HCT116 (cell line): ENCODE results near the gene TEKTIP1. TPM values are rescaled to one million over a fixed set of nuclear protein-coding genes. Genes with fewer than 3 reads are reported as not detected.

Experiments
- ATAC-seq: fragments of 200-7000 bp; cut with Tn5 transposase; 2 replicates; pipeline ENCODE4 v1.9.1; 2020; ENCODE audit warnings: mild to moderate bottlenecking, moderate library complexity
- Bru-seq: library from RNA; stranded (reverse); fragments of 400-500 nt; gene quantifications from one replicate; lab custom pipeline; 2021; lab: Mats Ljungman, UMichigan
- BruChase-seq, 2 experiments: library from RNA; stranded (reverse); fragments of 400-500 nt; gene quantifications; one replicate each; lab custom pipeline; 2021; lab: Mats Ljungman, UMichigan
- BruUV-seq: library from RNA; stranded (reverse); fragments of 400-500 nt; replicated peaks from 2 replicates; lab custom pipeline; 2021; lab: Mats Ljungman, UMichigan
- CTCF ChIA-PET: fragments of 300-600 bp; sonication (Branson Sonifier 250); formaldehyde crosslinking; loops from one replicate; lab custom pipeline; 2021; ENCODE audit warnings: antibody characterized with exemption; lab: Charles Lee
- POLR2A ChIA-PET: fragments of 300-600, 350-600 bp; sonication (Branson Sonifier 250); formaldehyde crosslinking; loops from one replicate; lab custom pipeline; 2021; ENCODE audit warnings: antibody characterized with exemption; lab: Charles Lee
- RAD21 ChIA-PET, 2 experiments: fragments of 300-600 bp; sonication (Branson Sonifier 250); formaldehyde crosslinking; loops; one replicate each; lab custom pipeline; 2023; ENCODE audit warnings: low total read pairs in 2 of 2; ENCODE audit not compliant: uncharacterized antibody in 2 of 2, unreplicated experiment in 2 of 2, low non-redundant PET in 1 of 2; lab: Charles Lee
- DNase-seq: peaks from one replicate; pipeline ENCODE4 v3.0.0-alpha.2; 2010; ENCODE audit warnings: low read depth, low spot score
- H2AFZ ChIP-seq: fragments of 200-600 bp; shearing (Covaris generic), sonication (generic); 2 replicates; pipeline ENCODE4 v1.6.1; 2017; ENCODE audit warnings: low read depth, mixed run types, mixed read lengths, antibody characterized with exemption, low read length; ENCODE audit not compliant: poor library complexity, severe bottlenecking
- H3K27ac ChIP-seq: 2 replicates; pipeline ENCODE4 v1.5.1; 2012; ENCODE audit warnings: low read depth, low read length
- H3K27me3 ChIP-seq: fragments of 200-600 bp; sonication (generic); 2 replicates; pipeline ENCODE4 v1.6.1; 2016; ENCODE audit warnings: mixed run types, low read length, mixed read lengths; ENCODE audit not compliant: insufficient read depth
- H3K36me3 ChIP-seq, 2 experiments: fragments of 200-500 bp in 1 of 2; fragments of 200-600 bp in 1 of 2; sonication (Bioruptor generic) in 1 of 2; sonication (generic) in 1 of 2; 2 replicates each; pipeline versions ENCODE4 v1.5.1 to v1.6.1; 2014 to 2016; ENCODE audit warnings: low read length in 2 of 2, inconsistent platforms in 1 of 2, mixed read lengths in 1 of 2, mixed run types in 1 of 2; ENCODE audit not compliant: insufficient read depth in 2 of 2, control insufficient read depth in 1 of 2
- H3K4me1 ChIP-seq, 2 experiments: fragments of 200-600 bp in 1 of 2; sonication (generic) in 1 of 2; 2 replicates each; pipeline versions ENCODE4 v1.5.1 to v1.6.1; 2012 to 2017; ENCODE audit warnings: low read length in 2 of 2, inconsistent platforms in 1 of 2, mild to moderate bottlenecking in 1 of 2, mixed read lengths in 1 of 2, mixed run types in 1 of 2, moderate library complexity in 1 of 2; ENCODE audit not compliant: insufficient read depth in 2 of 2, control insufficient read depth in 1 of 2
- H3K4me2 ChIP-seq: fragments of 200-600 bp; sonication (generic); 2 replicates; pipeline ENCODE4 v1.6.1; 2017; ENCODE audit warnings: mixed run types, low read length, mixed read lengths
- H3K4me3 ChIP-seq, 2 experiments: fragments of 200-600 bp in 1 of 2; sonication (generic) in 1 of 2; replicated peaks in 1 of 2; 2 replicates each; pipeline ENCODE4 v1.5.1; 2011 to 2016; ENCODE audit warnings: low read length in 2 of 2, control low read depth in 1 of 2, low read depth in 1 of 2, mild to moderate bottlenecking in 1 of 2, mixed read lengths in 1 of 2, mixed run types in 1 of 2
- H3K79me2 ChIP-seq: fragments of 200-600 bp; sonication (generic); 2 replicates; pipeline ENCODE4 v1.6.1; 2017; ENCODE audit warnings: mild to moderate bottlenecking, mixed run types, low read length, moderate library complexity, mixed read lengths; ENCODE audit not compliant: insufficient read depth
- H3K9ac ChIP-seq: fragments of 200-600 bp; sonication (generic); 2 replicates; pipeline ENCODE4 v1.6.1; 2016; ENCODE audit warnings: low read length, mixed read lengths
- H3K9me2 ChIP-seq: fragments of 200-600 bp; sonication (generic), shearing (Covaris generic); 2 replicates; pipeline ENCODE4 v1.6.1; 2017; ENCODE audit warnings: mixed run types, mild to moderate bottlenecking, moderate library complexity; ENCODE audit not compliant: insufficient read depth
- H3K9me3 ChIP-seq, 2 experiments: fragments of 200-500 bp in 1 of 2; fragments of 200-600 bp in 1 of 2; sonication (Bioruptor generic) in 1 of 2; sonication (generic) in 1 of 2; 2 replicates each; pipeline ENCODE4 v1.6.1; 2014 to 2017; ENCODE audit warnings: low read length in 2 of 2, mixed read lengths in 2 of 2, inconsistent platforms in 1 of 2, low read depth in 1 of 2, mild to moderate bottlenecking in 1 of 2, mixed run types in 1 of 2, moderate library complexity in 1 of 2; ENCODE audit not compliant: control insufficient read depth in 1 of 2, insufficient read depth in 1 of 2
- H4K20me1 ChIP-seq: fragments of 200-600 bp; sonication (generic), shearing (Covaris generic); 2 replicates; pipeline ENCODE4 v1.6.1; 2017; ENCODE audit warnings: mixed run types, mild to moderate bottlenecking, moderate library complexity; ENCODE audit not compliant: insufficient read depth
- POLR2AphosphoS5 ChIP-seq: IDR thresholded peaks from 2 replicates; pipeline ENCODE4 v1.6.1; 2011; ENCODE audit warnings: mild to moderate bottlenecking, low read depth, low read length, moderate library complexity
- intact Hi-C: fragments of 100-400 bp; cut with micrococcal nuclease; formaldehyde crosslinking; loops from 2 replicates; pipeline ENCODE4 v1.10.0; 2022
- long read RNA-seq: library from polyadenylated mRNA; unstranded; transcript quantifications from one replicate; pipeline ENCODE4 v2.0.0, GENCODE V29; 2021; ENCODE audit not compliant: unreplicated experiment
- polyA plus RNA-seq: library from polyadenylated mRNA; unstranded; fragments of >200 nt; gene quantifications from 2 replicates; pipeline ENCODE4 v1.2.1, GENCODE V29; 2012; ENCODE audit warnings: missing spikeins
- total RNA-seq: library from RNA; stranded (reverse); gene quantifications from one replicate; pipeline ENCODE4 v1.2.1, GENCODE V29; 2021; ENCODE audit not compliant: unreplicated experiment
- TF ChIP-seq, protein P1 (sequence below): IDR thresholded peaks from 2 replicates; pipeline ENCODE4 v1.6.1; 2011; ENCODE audit warnings: mild to moderate bottlenecking, low read length, moderate library complexity; ENCODE audit not compliant: insufficient replicate concordance; ENCODE audit errors: extremely low read depth

TEKTIP1 gene
- 1.2 TPM for total RNA-seq
- polyA plus RNA-seq: 1.1 and 1.9 TPM in 2 replicates
- percentile 38 among the genes with signal in this experiment for Bru-seq, nascent RNA
- percentile 61 among the genes with signal in this experiment for BruChase-seq, experiment 1, labeled RNA remaining after a 6-hour chase
- BruChase-seq, experiment 2, labeled RNA remaining after a 2-hour chase: percentile 49 among the genes with signal in this experiment
- long read RNA-seq, partial matches to known transcripts: 0 of 1 reads
- long read RNA-seq, other reads (novel, unspliced or antisense): 1 of 1 reads

GRCh38 chr19:3538965-3539755 is at the start of gene TEKTIP1:
TSS of gene TEKTIP1 (plus strand) at chr19:3539174. CDS start at chr19:3539178, 4 bp downstream.
- ChIA-PET RAD21 (no interaction called here), CTCF (interaction anchor here (1.2 kb wide), 1 partner anchor 234 kb away, joined by 3 read pairs; no protein-coding TSS in a partner anchor), POLR2A (interaction anchor here (0.8 kb wide), 1 partner anchor 38 kb away, joined by 3 read pairs; no protein-coding TSS in a partner anchor)
- TSS peak; percentile 28 for BruUV-seq
- Histone ChIP-seq H3K9me3 (no peaks in the 10 kb centered on the region), H3K4me3 (no peak within 1 kb of the TSS), H3K27me3 (no peaks in the 10 kb centered on the region), H3K4me1 (peaks cover 3 to 22% of the 10 kb centered on the region in 2 experiments; a peak in 3 of 4 replicates), H3K9ac (no peak within 1 kb of the TSS), H2AFZ (no peak within 1 kb of the TSS), H3K4me2 (peak within 1 kb of the TSS; percentile 33), H3K9me2 (no peaks in the 10 kb centered on the region), H3K36me3 (peaks cover 0 to 6% of the 10 kb centered on the region in 2 experiments; a peak in 1 of 4 replicates), H3K79me2 (no peaks in the 10 kb centered on the region), H4K20me1 (no peaks in the 10 kb centered on the region), H3K27ac (peak within 1 kb of the TSS; percentile 36)
- TF ChIP-seq, protein P1, sequence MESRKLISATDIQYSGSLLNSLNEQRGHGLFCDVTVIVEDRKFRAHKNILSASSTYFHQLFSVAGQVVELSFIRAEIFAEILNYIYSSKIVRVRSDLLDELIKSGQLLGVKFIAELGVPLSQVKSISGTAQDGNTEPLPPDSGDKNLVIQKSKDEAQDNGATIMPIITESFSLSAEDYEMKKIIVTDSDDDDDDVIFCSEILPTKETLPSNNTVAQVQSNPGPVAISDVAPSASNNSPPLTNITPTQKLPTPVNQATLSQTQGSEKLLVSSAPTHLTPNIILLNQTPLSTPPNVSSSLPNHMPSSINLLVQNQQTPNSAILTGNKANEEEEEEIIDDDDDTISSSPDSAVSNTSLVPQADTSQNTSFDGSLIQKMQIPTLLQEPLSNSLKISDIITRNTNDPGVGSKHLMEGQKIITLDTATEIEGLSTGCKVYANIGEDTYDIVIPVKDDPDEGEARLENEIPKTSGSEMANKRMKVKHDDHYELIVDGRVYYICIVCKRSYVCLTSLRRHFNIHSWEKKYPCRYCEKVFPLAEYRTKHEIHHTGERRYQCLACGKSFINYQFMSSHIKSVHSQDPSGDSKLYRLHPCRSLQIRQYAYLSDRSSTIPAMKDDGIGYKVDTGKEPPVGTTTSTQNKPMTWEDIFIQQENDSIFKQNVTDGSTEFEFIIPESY: no peak
- TF ChIP-seq POLR2AphosphoS5: peak; percentile 36
- ATAC-seq: peak; percentile 50
- intact Hi-C loops: no loop called here
- DNase-seq: no peak
